ENCODE measurements around the gene NET1.
"Not testable (repeated sequence)": the region's sequence is repeated elsewhere in the genome, so short reads cannot be mapped to it uniquely, and the experiment has no call there.

NET1 gene

GRCh38 chr10:5396556-5397300 is 15.6 kb upstream of the NET1 start:
- no peak for DNase-seq (ENCODE audit: low spot score)

DNA sequence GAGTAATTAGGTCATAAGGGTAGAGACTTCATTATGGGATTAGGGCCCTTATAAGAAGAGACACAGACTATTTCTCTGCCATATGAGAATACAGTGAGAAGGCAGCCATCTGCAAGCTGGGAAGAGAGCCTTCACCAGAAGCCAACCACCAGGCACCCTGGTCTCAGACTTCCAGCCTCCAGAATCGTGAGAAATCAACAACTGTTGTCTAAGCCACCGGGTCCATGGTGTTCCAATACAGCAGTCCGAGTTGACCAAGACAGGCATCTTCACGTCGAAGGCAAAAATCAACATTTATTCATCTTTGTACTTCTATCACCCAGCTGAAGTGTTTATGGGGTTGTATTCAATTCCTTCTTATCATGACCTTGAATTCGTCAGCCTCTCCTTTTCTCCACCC is 13.0 kb upstream of the NET1 start:
- DNase-seq (ENCODE audit: low spot score) = no peak

GRCh38 chr10:5400468-5401240 is 11.7 kb upstream of the NET1 start:
- DNase-seq (ENCODE audit: low spot score) = no peak

DNA sequence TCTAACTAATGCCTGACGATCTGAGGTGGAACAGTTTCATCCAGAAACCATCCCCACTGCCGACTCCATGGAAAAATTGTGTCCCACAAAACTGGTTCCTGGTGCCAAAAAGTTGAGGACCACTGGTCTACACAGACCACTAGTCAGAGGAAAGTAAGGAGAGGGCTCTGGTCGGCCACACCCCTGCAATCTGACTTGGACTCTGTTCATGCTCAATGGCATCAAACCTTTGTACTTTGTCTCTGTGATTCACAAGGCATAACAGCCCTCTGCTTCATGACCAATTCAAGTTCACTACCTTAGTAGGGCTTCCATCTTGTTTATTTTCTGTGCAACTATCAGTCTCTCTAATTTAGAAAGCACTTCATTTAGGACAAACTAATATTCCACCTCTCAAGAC is 9.6 kb upstream of the NET1 start:
- no peak for DNase-seq (ENCODE audit: low spot score)

DNA sequence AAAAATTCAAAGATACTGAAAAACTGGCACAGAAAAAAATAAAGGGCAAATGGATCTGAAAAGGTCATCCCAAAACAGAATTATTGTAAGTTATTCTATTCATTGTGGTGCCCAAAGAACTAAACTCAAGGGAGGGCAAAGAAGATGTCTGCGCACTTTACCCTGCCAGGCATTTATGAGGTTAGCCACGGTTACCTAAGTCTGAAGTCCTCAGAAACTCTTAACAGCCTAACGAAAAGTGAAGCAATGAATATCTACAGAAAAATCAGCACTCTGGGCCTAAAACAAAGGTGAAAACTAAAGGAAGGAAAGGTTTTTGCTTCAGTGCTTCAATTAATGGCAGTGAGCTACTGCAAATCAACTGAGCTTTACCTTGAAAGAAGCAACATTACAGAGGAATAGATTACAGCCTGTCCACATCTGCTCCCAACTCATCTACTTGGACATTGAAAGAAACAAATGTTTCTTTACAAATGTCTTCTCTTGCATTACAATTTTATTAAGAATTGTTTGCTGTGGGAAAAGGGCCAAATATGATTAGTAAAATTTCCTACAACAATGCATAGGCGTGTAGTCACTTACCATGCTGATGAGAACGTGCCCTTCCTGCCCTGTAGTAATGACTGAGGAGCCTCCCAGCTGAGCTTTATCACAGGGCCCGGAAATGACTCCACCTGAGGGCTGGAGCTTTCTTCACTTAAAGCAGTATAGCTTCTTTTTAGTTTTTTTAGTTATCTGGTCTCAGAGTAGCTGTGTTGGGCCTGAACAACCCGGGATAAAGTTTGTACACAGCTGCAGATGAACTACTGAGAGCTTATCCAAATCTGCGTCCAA is 7.9 kb upstream of the NET1 start, which contains the start of gene TUBAL3:
TUBAL3 (minus strand) TSS at position 621 of the 834 bp plus-strand sequence; CDS start at position 585, 36 bp downstream.
- no peak for DNase-seq (ENCODE audit: low spot score)

DNA sequence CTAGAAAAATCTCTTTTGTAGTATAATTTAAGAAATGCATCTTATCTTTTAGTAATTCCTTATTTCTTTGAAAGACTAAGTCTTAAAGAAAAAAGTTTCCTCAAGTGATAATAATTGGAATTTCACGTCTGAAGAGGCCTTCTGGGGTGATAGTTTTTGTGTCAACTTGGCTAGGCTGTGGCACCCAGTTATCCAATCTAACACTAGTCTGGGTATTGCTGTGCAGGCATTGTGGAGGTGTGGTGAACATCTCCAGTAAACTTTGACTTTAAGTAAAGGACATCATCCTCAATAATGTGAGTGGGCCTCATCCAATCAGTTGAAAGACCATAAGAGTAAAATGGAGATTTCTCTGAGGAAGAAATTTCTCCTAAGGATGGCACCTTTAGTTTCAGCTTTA is 5.4 kb upstream of the NET1 start:
- DNase-seq (ENCODE audit: low spot score) = no peak

DNA sequence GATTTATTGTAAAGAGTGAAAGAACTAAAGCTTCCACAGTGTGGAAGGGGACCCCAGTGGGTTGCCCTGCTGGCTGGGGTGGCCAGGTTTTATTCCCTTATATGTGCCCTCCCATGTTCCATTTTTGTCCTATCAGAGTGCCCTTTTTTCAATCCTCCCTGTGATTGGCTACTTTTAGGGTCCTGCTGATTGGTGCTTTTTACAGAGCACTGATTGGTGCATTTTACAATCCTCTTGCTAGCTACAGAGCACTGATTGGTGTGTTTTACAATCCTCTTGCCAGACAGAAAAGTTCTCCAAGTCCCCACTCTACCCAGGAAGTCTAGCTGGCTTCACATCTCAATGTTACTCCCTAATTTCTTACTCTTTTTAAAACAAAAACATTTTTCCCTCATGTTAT is 1.6 kb upstream of the NET1 start:
- DNase-seq (ENCODE audit: low spot score) = not testable (repeated sequence)

GRCh38 chr10:5411941-5412276 is 448 bp upstream of the NET1 start:
- DNase-seq (ENCODE audit: low spot score) = no peak

- DNase-seq (ENCODE audit: low spot score) = peak; percentile 14
These were observed 918 bp downstream of the NET1 start for GRCh38 chr10:5413012-5413938.

DNA sequence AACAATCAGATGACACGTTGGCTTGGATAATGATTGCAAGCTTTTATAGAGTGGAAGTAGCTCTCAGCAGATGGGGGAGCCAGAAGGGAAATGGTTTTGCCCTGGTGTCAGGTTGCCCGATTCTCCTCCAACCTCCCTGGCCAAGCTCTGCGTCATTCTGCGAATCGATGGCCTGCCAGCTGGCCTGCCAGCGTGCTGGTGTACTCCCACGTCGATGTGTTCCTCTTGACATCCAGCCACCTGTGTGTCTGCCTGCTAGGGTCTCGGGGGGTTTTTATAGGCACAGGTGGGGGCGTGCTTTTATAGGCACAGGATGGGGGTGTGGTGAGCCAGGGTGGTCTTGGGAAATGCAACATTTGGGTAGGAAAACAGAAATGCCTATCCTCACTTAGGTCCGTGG is 4.6 kb downstream of the NET1 start:
- no peak for DNase-seq (ENCODE audit: low spot score)

DNA sequence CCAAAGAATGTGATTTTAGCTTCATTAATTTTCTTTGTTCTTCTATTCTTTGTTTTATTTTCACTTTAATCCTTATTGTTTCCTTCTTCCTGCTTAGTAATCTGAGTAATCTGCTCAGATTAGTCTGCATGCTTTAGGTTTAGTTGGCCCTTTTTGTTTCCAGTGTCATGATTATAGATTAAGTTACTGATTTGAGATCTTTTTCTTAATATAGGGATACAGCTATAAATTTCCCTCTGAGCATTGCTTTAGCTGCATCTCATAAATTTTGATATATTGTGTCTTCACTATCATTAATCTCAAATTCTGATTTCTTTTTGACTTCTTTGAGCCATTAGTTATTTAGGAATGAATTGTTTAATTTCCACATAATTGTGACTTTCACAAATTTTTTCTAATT is 6.2 kb downstream of the NET1 start:
- DNase-seq (ENCODE audit: low spot score) = no peak

DNA sequence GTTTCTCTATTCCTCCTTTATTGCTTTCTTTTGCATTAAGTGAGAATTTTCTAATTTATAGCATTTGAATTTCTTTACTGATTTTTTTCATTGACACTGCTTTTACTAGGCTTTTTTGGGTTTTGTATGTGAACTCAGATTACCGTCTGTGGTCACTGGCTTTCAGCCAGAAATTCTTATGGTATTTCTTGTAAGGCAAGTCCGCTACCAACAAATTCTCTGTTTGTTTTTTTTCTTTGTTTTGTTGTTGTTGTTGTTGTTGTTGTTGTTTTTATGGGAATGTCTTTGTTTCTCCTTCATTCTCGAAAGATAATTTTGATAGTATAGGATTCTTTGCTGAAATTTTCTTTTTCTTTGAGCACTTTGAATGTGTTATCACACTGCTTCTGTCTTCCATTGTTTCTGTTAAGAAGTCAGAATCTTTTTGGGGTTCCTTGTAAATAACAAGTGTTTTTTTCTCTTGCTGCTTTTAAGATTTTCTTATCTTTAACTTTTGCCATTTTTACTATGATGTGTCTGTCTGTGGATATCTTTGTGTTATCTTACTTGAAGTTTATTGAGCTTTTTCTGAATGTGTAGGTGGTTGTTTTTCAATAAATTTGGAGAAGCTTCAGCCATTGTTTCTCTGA is 7.2 kb downstream of the NET1 start:
- DNase-seq (ENCODE audit: low spot score) = no peak

DNA sequence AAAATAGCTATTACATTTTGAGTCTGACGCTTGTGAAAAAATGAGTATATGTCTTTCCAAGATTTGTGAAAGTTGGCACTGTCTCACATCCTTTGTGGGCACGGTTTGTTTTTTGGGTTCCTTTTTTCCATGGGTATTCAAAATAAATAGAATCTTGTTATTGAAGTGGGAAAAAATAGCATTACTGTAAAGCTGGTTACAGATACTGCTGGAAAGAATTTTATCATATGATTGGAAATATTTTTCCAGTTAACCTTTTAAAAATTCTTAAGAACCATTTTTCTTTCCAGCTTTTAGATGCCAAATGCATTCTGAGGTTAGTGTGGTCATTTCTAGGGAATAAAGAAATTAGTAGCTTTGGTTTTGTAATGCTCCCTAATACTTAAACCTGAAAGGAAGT is 11.4 kb downstream of the NET1 start:
- no peak for DNase-seq (ENCODE audit: low spot score)

GRCh38 chr10:5424751-5425150 is 12.4 kb downstream of the NET1 start:
- DNase-seq (ENCODE audit: low spot score) = no peak

GRCh38 chr10:5428133-5428532 is 15.8 kb downstream of the NET1 start:
- no peak for DNase-seq (ENCODE audit: low spot score)

DNA sequence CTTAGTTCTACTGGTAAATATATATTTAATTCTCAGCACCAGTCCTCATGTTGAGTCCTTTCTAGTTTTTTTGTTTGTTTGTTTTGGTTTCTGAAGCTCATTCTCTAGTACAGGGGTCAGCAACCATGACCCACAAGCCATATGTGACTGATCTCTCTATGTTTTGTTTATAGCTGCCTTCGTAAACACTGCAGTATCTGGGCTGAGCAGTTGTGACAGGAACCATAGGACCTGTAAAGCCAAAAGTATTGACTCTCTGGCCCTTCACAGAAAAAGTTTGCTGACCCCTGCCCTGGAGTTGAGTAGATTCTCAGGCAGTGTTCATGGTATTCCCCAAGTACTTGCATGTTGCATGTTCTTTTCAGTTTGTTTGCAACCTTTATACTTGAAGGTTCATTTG is 20.8 kb downstream of the NET1 start:
- no peak for DNase-seq (ENCODE audit: low spot score)

DNA sequence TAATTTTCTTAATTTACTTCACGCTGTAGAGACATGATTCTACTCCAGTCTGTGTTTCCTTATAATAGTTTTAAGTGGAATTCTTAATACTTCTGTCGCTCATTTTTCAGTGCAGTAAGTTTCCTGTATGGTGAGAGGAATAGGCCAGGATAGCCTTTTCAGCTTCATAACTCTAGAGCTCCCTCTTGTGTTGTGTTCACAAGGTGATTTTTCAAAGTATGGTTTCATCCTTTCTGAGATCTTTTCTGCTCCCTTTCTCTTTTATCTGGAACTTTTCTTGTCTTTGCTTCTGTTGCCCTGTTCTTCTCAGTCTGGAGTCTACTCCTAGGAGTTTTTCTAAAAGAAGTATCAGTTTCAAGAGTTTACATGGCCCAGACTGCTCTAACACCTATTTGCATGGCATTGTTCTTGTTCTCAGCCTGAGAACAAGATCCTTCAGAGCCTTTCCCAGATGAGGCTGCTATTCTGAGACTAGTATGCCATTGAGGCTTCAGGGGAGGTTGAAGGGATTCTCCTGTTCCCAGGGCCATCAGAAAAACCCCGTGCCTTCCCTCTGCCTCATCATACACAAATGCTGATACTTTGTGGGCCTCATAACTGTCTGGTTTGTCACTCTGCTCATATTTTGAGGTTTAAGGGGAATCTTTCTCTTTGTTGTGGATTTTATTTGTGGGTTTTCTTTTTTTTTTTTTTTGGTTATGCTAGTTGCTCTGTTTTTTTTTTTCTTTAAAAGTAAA is 21.8 kb downstream of the NET1 start:
- DNase-seq (ENCODE audit: low spot score) = peak; percentile 69

GRCh38 chr10:5435328-5435727 is 23.0 kb downstream of the NET1 start:
- no peak for DNase-seq (ENCODE audit: low spot score)

DNA sequence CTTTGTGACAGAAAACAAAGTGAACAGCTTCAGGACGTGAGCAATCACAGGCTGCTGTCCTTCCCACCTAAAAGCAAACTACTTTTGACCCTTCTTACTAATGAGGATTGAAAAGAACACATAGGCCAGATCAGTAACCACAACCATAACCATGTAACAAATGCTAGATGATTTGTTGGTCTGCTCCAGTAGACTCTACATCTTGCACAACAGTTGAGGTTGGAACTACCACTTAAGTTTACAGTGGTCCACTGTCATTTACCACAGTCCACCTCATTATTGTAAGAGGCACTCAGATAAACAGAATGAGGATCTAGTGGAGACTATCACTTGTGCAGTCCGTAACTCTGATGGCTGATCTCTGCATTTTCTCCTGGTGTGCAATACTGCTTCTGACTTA is 27.8 kb downstream of the NET1 start:
- no peak for DNase-seq (ENCODE audit: low spot score)

DNA sequence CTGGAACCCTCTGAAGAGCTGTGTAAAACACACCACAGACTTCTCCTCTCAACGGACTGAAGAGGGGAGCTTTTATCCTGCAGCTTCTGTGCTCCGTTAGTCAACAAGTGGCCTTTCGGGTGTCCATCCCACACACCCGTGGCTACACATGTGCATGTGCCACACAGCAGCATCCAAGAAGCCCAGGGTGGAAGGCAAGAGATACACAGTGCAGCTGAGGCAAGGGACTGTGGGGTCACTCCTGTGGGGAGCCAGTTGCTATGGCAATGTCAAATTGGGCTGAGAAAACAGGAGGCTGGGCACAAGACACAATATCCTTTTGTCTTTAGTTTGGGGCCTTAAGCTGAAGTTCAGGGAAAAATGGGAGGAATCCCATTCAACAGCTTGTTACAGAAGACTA is 28.7 kb downstream of the NET1 start:
- no peak for DNase-seq (ENCODE audit: low spot score)

Data from hematopoietic multipotent progenitor cell treated with erythropoietin and hydrocortisone succinate and interleukin-3 and kit ligand, for 17 days (in vitro differentiated cells).